COR-L47 (cell line): Measurements from ENCODE around the gene GATC.

Experiments
- DNase-seq: peaks from one replicate; lab custom pipeline; 2025; lab: John Stamatoyannopoulos, UW

Gene GATC, protein sequence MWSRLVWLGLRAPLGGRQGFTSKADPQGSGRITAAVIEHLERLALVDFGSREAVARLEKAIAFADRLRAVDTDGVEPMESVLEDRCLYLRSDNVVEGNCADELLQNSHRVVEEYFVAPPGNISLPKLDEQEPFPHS

DNA sequence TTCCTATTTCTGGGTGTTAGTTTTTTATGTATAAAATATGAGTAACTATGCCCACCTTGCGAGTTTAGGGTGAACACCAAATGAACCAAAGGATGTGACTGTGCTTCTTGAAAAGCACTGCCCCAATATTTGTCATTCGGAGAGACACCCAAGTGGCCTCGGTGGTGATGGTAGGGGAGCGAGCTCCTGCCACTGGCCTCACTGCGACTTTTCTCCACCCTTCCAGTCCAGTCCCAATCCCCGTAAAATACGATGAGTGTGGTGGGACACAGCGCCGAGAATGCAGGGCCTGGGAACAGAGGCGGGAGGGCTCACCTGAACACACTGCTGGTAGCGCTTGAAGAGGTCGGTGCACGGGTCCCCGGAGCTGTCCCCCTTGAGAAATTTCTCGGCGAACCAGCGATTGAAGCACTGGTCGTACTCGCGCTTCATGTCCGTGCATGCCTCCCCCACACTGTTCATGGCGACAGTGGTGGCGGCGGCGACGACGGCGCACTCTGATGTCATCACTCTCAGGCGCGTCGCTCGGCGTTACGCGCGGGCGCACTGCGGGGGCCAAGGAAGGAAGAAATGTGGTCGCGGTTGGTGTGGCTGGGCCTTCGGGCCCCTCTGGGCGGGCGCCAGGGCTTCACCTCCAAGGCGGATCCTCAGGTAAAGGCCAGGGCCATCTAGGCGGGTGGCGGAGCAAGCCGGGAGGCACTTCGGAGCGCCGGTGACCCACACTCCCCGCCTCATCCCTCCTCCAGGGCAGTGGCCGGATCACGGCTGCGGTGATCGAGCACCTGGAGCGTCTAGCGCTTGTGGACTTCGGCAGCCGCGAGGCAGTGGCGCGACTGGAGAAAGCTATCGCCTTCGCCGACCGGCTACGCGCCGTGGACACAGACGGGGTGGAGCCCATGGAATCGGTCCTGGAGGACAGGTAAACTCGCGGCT, at the start of gene GATC, which contains the start of gene TRIAP1:
Gene GATC (plus strand): TSS at position 534 of the 933 bp plus-strand sequence. CDS start 37 bp downstream, at position 571.
Gene TRIAP1 (minus strand): TSS at position 474 of the 933 bp plus-strand sequence. CDS start 12 bp downstream, at position 462.
- DNase-seq = peak; percentile 65

DNA sequence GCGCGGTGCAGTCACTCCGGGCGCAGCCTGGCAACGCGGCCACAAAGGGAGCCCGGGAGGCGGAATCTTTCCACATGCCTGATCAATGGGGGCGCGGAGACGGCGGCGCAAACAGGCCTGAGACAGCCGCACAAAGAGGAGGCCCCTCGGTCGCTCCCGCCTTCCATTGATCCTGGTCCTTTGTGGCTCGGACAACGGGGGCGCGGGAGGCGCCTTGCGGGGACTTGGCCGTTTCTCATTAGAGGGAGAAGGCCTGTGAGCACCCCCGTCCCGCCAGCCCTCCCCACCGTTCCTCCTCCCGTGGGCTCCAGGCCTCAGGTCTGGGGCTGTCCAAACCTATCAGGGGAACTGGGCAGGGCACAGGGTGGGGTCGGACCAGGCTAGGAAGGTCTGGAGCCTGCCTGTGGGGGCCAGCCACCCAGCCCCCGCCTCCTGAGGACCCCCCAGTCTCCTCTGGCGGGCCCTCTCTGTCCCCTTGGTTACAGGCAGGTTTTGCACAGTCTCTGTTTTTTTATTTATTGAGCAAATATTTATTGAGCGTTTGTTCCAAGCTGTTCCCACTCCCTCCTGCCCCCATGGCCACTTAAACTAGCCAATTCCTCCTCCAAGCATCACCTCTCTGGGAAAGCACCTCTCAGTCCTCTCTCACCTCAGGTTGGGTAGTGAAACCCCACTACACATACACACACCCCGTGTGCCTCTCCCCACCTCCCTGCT, 48.3 kb upstream of the GATC start:
- DNase-seq = no peak

GRCh38 chr12:120399531-120399930, 46.7 kb upstream of the GATC start:
- no peak for DNase-seq

DNA sequence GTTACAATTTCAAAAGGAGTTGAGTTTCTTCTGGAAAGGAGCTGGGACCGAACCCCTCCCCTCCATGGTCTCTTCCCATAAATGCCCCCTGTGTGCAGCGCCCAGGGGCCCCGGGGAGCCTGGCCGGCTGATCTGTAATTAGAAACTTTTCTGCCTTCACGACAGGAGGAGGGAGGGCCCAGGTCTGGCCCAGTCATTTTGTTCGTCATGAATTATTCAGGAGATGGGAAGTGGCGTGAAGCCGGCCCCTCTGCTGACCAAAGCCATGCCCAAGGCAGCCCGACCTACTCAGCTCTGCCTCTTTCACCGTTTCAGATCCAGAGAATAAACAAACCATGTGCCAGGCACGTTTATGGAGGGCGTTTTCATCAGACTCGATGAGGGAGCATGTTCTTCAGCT, 44.0 kb upstream of the GATC start:
- DNase-seq = no peak

- no peak for DNase-seq
These were observed 42.4 kb upstream of the GATC start for GRCh38 chr12:120403869-120404268.

DNA sequence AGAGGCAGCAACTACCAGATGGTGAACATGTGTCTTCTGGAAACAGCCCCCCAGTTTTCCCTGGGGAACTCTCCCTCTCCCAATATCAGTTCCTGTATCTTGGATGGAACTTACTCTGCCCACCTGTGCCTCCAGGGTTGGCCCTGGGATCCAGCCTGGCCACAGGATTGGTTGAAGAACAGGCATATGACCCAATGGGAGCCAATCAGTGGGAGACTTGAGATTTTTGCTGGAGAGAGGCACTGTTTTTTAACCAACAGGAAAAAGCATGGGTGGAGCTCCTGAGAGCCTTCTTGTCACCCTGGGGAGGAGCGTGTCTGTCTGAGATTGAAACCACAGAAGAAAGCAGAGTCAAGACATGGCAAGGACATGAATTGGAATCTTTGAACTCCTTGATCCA, 42.0 kb upstream of the GATC start:
- DNase-seq = no peak

GRCh38 chr12:120406069-120406468, 40.2 kb upstream of the GATC start:
- no peak for DNase-seq

- no peak for DNase-seq
These were observed 39.7 kb upstream of the GATC start for GRCh38 chr12:120406553-120406952.

DNA sequence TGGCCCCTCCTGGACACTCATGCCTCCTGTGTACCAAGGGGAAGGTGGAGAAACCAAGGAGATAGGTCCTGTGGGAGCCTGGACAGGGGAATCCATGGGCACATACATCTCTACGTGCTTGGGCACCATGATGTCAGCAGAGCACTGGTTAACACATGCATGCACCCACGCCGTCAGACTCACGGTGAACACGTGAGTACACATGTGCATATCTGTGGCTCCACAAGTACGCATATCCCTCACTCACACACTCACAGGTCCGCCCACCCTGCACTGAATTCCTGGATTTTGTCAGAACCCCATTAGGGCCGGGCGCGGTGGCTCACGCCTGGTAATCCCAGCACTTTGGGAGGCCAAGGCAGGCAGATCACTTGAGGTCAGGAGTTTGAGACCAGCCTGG, 37.5 kb upstream of the GATC start:
- no peak for DNase-seq

- no peak for DNase-seq
These were observed 33.8 kb upstream of the GATC start for GRCh38 chr12:120412421-120412820.

- DNase-seq = no peak
These were observed 32.1 kb upstream of the GATC start for GRCh38 chr12:120413901-120414695.

- no peak for DNase-seq
These were observed 29.6 kb upstream of the GATC start for GRCh38 chr12:120416490-120417216.

GRCh38 chr12:120417917-120418580, 28.2 kb upstream of the GATC start:
- DNase-seq = no peak

DNA sequence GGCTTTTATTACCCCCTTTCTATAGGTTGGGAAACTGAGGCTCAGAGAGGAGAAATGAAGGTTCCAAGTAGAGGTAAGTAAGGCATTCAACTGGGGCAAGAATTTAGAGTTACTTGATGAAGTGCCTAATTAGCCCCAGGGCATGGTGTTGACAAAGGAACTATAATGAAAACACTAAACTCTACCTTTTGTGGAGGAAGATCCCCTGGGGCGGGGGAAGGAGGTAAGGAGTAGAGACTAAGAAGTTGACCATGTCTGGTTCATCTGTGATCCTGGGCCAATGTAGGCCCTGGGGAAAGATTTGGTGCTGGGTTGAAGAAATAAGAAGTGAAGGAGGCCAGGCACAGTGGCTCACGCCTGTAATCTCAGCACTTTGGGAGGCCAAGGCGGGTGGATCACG, 24.5 kb upstream of the GATC start:
- DNase-seq = no peak

- no peak for DNase-seq
These were observed 23.3 kb upstream of the GATC start for GRCh38 chr12:120422892-120423456.

GRCh38 chr12:120425797-120426196, 20.4 kb upstream of the GATC start:
- DNase-seq = no peak

DNA sequence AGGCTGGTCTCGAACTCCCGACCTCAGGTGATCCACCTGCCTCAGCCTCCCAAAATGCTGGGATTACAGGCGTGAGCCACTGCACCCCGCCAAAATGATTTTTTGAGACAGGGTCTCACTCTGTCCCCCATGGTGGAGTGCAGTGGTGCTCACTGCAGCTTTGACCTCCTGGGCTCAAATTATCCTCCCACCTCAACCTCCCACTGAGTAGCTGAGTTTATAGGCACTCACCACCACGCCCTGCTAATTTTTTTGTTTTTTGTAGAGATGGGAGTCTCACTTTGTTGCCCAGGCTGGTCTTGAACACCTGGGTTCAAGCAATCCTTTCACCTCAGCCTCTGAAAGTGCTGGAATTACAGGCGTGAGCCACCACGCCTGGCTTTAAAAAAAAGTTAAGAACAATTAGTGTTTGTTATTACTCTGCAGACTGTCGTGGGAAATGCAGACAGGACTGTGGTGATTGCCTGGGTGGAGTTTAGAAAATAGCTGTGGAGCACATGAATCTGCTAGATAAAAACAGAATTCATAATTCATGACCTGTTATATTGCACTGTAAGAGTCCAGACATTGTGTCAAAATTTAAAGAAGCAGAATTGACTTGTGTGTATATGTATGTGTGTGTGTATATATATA, 17.5 kb upstream of the GATC start:
- no peak for DNase-seq

DNA sequence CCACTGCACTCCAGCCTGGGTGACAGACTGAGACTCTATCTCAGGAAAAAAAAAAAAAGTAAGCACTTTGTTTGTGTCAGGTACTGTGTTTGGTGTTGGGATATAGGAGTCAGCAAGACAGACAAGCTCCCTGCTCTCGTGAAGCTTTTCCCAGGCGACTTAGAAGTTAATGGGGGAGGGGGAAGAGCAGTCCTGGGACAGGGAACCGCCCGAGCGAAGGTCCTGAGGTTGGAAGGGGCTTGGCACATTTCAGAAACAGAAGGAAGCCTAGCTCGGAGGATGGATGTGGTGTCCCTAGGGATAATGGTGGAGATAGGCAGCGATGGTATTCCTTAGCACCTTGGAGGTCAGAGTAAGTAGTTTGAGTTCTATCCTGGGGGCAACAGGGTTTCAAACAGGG, 16.9 kb upstream of the GATC start:
- no peak for DNase-seq

DNA sequence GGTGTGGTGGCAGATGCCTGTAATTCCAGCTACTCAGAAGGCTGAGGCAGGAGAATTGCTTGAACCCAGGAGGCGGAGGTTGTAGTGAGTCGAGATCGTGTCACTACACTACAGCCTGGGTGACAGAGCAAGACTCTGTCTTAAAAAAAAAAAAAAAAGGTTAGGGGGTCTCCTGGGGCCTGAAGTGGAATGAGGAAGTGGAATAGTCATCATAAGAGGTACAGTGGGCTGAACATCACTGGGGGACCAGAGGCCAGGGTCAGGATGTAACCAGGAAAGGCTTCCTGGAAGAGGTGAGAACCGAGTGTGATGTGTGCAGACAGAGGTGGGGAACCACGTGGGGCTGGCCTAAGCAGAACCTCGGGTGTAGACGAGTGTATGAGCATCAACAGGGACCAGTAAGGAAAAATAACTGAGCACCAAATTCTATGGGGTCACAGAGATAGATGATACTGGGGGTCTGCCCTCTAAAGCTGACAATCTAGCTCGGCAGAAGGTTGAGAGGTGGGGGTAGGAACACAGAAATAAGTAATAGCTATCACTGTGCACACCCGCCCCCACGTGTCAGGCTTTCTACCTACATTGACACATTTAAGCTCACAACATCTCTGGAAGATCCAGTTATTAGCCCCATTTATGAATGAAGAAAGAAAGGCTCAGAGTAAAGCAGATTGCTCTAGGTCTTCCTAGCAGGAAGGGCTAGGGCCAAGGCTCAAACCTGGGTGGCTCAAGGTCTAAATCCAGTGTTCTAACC, 13.3 kb upstream of the GATC start:
- no peak for DNase-seq
